ENCODE measurements around the gene DMD.
"Not testable (repeated sequence)": the region's sequence is repeated elsewhere in the genome, so short reads cannot be mapped to it uniquely, and the experiment has no call there.

The DMD gene

DNA sequence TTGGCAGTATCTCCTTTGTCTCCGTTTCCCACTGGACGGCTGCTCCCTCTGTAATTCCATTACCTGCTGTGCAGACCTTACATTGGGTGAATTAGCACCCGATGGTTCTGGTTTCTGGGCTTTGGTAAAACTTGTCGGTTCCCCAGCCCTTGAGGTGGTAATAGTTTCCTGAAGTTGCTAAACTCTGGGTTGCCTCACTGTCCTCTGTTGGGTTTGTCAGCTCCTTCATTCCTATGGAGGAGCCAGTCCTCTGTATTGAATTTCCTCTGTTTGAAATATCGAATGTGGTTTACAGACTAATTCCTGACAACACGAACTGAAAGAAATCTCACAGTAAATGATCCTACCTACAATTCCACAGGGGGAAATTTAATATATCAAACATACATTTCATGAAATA lies 1548.2 kb downstream of the DMD start:
- no peak for DNase-seq

DNA sequence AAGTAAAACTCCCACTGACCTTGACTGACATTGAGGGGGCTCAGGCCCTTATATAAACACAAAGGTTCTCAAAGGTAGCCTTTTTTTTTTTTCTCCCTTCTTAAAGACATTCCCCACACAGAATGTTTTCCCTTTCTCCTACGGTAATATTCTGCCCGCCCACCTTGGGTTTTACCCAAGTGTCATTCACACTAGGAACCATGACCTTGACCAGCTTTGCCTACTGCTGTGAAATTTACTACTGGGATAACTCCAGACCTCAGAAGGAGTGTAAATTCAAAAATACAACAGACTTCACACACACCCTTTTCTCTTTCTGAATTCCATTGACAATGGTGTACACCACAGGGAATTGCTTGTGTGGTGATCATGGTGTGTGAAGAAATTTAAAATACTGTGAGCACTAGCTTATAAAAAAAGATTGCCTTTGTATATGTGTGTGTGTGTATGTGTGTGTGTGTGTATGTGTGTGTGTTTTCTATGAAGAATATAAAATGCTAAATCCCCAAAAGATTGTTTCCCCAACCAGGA lies 1550.0 kb downstream of the DMD start:
- DNase-seq: no peak

DNA sequence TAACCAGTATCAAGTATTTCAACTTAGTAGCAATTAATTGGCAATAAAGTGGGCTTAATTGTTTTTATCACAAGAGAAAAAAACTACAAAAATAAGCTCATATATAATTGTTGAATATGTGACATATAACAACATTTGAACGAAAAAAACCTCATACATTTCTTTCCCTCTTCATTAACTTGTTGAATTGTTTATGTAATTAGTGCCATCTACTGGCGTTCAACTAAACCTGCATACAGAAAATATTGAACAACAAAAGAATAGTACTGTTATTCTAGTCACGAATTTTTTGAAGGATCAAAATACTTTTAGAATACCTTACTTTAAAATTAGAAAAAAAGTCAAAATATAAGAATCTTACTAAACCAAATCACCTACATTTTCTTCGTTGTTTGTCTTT lies 1553.0 kb downstream of the DMD start:
- peak; percentile 7 for DNase-seq

DNA sequence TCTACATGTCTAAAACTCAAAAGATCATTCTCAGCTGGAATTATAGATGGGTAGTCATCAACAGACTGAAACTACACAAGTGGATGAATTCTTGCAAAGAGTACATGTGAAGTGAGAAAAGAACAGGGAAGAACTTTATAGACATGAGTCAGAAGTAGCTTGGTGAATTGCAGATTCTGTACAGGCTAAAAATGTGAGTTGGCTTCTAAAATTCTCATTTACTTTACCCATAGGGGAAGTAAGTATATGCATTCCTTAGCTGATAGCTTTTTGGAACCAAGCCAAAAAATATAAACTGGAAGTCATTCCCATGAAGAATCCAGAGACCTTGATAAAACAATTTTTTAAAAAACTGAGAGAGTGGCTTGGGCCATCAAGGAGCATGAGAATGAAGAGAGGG lies 1555.3 kb downstream of the DMD start:
- DNase-seq: no peak

GRCh38 chrX:31653422-31653821 lies 1557.9 kb downstream of the DMD start:
- no peak for DNase-seq

DNA sequence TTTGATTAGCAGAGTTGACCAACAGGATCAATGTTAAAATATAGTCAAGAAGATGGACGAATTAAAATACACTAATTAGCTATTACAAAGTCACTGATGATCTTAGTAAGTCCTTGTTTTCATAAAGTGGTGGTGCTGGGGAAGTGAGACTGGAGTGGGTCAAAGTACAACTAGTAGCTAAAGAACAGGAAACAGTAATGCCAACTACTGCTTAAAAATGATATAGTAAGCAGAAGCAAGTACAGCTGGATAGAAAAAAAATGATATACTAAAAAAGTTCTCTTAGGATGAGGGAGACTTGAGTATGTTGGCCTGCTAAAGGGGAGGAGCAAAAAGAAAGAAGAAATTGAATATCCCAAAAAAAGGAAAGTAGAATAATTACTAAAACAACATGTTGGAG lies 1558.7 kb downstream of the DMD start:
- DNase-seq: no peak

DNA sequence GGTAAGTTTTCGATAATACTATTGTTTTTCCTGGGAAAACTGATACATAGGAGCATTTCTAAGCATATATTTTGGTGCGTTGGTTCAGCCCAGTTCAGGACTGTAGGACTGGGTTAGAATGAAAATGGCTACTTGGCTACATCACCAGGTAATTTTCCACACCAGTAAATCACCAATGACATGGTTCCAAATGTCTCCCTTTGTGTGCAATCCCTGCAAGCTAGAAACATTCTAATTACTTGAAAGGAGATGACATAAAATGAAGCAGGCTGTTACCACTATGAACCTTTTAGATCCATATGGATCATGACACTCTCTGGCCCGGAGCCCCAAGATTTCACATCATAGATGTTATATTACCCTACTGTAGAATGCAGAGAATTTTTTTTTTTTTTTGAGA lies 1562.1 kb downstream of the DMD start:
- DNase-seq: no peak

GRCh38 chrX:31633349-31633748 lies 1578.0 kb downstream of the DMD start:
- no peak for DNase-seq

GRCh38 chrX:31629195-31629594 lies 1582.2 kb downstream of the DMD start:
- DNase-seq: no peak

- no peak for DNase-seq
Observed at GRCh38 chrX:31609130-31609529, 1602.2 kb downstream of the DMD start.

GRCh38 chrX:31608638-31609037 lies 1602.7 kb downstream of the DMD start:
- no peak for DNase-seq

- DNase-seq: no peak
Observed at GRCh38 chrX:31606771-31607170, 1604.6 kb downstream of the DMD start.

- DNase-seq: peak; percentile 30
Observed at GRCh38 chrX:31604629-31605221, 1606.6 kb downstream of the DMD start.

DNA sequence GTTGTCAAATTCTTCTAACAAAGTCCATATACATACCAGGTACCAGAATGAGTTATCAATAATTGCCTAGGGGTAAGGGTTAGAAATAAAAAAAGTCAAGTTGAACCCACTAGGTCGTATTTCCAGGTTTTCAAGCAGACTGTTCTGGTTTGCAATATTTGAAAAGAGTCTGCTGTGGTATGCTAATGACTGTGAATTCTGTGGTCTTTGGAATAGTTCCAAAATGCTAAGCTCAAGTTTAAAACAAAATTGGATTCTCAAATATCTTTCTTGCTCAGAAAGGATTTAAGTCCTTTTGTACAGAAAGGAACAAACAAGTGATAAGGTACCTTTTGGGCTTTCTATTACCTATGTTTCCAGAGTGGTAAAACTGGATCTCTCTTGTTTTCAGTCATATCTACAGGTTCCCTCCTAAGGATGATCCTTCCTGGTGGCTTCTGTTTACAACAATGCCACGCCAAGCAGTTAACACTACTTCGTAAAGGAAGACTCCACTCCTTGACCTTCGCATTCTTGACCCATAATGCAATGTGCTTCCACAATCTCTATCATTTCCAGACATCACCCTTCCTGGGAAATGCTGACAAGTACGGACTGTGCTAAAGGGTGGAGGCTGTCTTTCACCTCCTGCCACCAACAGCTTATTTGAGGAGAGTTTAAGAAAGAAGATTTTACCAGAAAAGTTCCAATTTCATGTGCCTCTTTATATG lies 1607.8 kb downstream of the DMD start:
- DNase-seq: no peak

DNA sequence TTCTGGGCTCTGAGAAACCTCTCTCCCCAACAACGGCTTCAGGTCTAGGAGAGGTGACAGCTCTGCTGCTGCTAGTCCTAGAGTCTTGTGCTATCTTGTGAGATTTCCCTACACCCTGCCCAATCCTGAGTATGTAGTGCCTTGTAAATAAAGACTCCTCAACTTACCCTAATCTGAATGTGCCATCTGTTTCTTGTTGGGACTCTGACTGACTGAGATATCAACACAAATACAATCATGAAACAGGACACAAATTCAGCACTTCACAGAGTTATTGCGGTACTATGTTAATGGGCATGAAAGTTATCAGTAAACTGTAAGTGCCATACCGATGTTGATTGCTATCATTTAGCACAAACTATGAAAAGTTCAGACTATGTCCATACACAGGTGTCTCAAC lies 1610.5 kb downstream of the DMD start:
- DNase-seq: no peak

- DNase-seq: no peak
Observed at GRCh38 chrX:31593353-31593752, 1618.0 kb downstream of the DMD start.

DNA sequence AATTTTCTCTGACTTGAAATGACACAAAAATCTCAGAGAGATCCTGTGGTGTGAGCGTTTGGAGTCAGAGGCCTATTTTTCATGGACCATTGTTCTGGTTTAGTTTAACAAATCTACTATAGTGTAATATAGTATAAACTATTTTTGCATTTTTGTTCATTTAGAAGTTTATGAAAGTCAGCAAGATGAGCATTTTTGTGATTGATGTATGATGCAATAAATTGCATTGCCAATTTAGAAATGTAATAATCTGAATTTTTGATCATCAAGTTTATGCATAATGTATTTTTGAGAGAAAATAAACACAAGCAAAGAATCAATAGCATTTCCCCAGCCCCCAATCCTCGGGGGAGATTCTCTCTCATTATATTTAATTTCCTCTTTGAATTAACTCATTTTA lies 1620.0 kb downstream of the DMD start:
- DNase-seq: no peak

GRCh38 chrX:31590581-31591114 lies 1620.7 kb downstream of the DMD start:
- no peak for DNase-seq

DNA sequence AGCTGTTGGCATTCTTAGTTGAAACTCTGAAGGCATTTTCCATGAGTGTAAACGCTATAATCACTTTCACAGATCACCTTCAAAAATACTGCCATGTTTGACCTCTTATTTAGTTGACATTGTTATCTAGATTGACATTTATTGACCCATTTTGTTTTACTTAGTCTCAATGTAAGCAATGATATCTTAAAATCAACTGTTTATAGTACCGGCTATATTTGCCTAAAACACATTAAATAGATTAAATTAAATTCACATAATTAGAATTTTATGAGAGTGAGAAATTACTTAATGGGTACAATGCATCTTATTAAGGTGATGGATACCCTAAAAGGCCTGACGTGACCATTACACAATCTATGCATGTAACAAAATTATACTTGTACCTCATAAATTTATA lies 1621.8 kb downstream of the DMD start:
- no peak for DNase-seq

- no peak for DNase-seq
Observed at GRCh38 chrX:31588355-31588754, 1623.0 kb downstream of the DMD start.

- not testable (repeated sequence) for DNase-seq
Observed at GRCh38 chrX:31583892-31584291, 1627.5 kb downstream of the DMD start.

- peak; percentile 17 for DNase-seq
Observed at GRCh38 chrX:31580726-31581125, 1630.6 kb downstream of the DMD start.

GRCh38 chrX:31580227-31580626 lies 1631.1 kb downstream of the DMD start:
- DNase-seq: no peak

DNA sequence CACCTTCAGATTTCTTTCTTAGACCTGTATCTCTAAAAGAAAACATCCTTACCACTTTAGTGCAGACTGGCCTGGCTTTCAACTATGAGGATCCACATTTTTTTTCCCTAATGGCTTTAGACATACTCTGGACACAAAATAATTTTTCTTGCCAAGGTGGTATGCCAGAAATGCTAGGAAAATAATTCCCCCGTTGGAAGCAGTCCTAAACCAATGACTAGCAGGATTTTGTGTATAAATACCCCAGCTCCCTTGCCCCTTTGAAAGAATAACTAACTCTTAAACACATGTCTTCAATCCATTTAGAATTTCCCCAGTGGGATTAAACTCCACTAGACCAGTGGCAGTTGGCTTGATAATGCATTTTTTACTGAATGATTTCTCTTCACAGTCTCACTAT lies 1639.0 kb downstream of the DMD start:
- DNase-seq: no peak

GRCh38 chrX:31570658-31571057 lies 1640.7 kb downstream of the DMD start:
- DNase-seq: no peak
